ENCODE results near the gene PKD1L1. TPM values are rescaled to one million over a fixed set of nuclear protein-coding genes. Genes with fewer than 3 reads are reported as not detected.

PKD1L1 gene
- polyA plus RNA-seq, 1 donor from 2014 or later: 2.0 TPM

GRCh38 chr7:47979832-47980181, 31.5 kb upstream of the PKD1L1 start:
- H3K4me2 ChIP-seq (ENCODE audit: low read length): no peak overlapping the region
- peaks cover 4% of the 10 kb centered on the region for H3K79me2 ChIP-seq (replicated peaks; ENCODE audit: insufficient read depth, low read length)
- no peaks in the 10 kb centered on the region for H4K20me1 ChIP-seq (ENCODE audit: insufficient read depth)
- no peaks in the 10 kb centered on the region for H3K27me3 ChIP-seq (ENCODE audit: insufficient read depth, low read depth, low read length)
- peak overlapping the region; percentile 74 for H3K4me3 ChIP-seq (ENCODE audit: low read length)
- no peaks in the 10 kb centered on the region for H3K9me3 ChIP-seq (ENCODE audit: low read length)
- H3K27ac ChIP-seq (ENCODE audit: low read length): no peak overlapping the region
- H3F3A ChIP-seq (ENCODE audit: insufficient read depth, low read length, poor library complexity, severe bottlenecking): no peaks in the 10 kb centered on the region
- peak overlapping the region; percentile 76 for H3K9ac ChIP-seq (ENCODE audit: low read length)
- H3K9me2 ChIP-seq (ENCODE audit: insufficient read depth, low read length): no peaks in the 10 kb centered on the region
- H2AFZ ChIP-seq (ENCODE audit: low read depth, low read length): peak overlapping the region; percentile 71
- peaks cover 12% of the 10 kb centered on the region for H3K36me3 ChIP-seq (ENCODE audit: insufficient read depth, low read length)
- TF ChIP-seq CTCF (IDR thresholded peaks at IDR 0.05; ENCODE audit: poor library complexity, severe bottlenecking) (no peak), REST (IDR thresholded peaks at IDR 0.05; ENCODE audit: borderline replicate concordance) (no peak), EP300 (conservative IDR thresholded peaks at IDR 0.05; ENCODE audit: poor library complexity, severe bottlenecking) (peak; percentile 2)

- TF ChIP-seq REST (IDR thresholded peaks at IDR 0.05; ENCODE audit: borderline replicate concordance) (no peak), POLR2AphosphoS5 (IDR thresholded peaks at IDR 0.05) (peak; percentile 55), EP300 (conservative IDR thresholded peaks at IDR 0.05; ENCODE audit: poor library complexity, severe bottlenecking) (peak; percentile 18), MXI1 (conservative IDR thresholded peaks at IDR 0.05; ENCODE audit: poor library complexity, severe bottlenecking) (peak; percentile 59), SMC3 (conservative IDR thresholded peaks at IDR 0.05; ENCODE audit: poor library complexity) (peak; percentile 34)
- Histone ChIP-seq H3K36me3 (ENCODE audit: insufficient read depth, low read length) (peaks cover 12% of the 10 kb centered on the region), H3K9me2 (ENCODE audit: insufficient read depth, low read length) (no peaks in the 10 kb centered on the region), H3K27me3 (ENCODE audit: insufficient read depth, low read depth, low read length) (no peaks in the 10 kb centered on the region), H4K20me1 (ENCODE audit: insufficient read depth) (no peaks in the 10 kb centered on the region), H3K4me3 (ENCODE audit: low read length) (peak within 1 kb of the TSS; percentile 74), H3K27ac (ENCODE audit: low read length) (peak within 1 kb of the TSS; percentile 49), H3K9ac (ENCODE audit: low read length) (peak within 1 kb of the TSS; percentile 76), H3F3A (ENCODE audit: insufficient read depth, low read length, poor library complexity, severe bottlenecking) (no peaks in the 10 kb centered on the region), H3K4me2 (ENCODE audit: low read length) (peak within 1 kb of the TSS; percentile 76), H2AFZ (ENCODE audit: low read depth, low read length) (peak within 1 kb of the TSS; percentile 71), H3K79me2 (replicated peaks; ENCODE audit: insufficient read depth, low read length) (peaks cover 4% of the 10 kb centered on the region), H3K9me3 (ENCODE audit: low read length) (no peaks in the 10 kb centered on the region)
Measured at GRCh38 chr7:47979145-47979831, 31.0 kb upstream of the PKD1L1 start, which contains the start of gene HUS1. TSS of gene HUS1 (minus strand) at chr7:47979615. CDS start at chr7:47979519, 96 bp downstream.

Measured in neural cell (in vitro differentiated cells).